Measurements from ENCODE around the gene PDHB. TPM values are rescaled to one million over a fixed set of nuclear protein-coding genes. Genes with fewer than 3 reads are reported as not detected.

PDHB gene
- total and polyA plus RNA-seq, 2 of the 13 experiments (the other 11 are each of a cell fraction or from before 2014, with no cell fraction given), result 108 to 153 TPM

DNA sequence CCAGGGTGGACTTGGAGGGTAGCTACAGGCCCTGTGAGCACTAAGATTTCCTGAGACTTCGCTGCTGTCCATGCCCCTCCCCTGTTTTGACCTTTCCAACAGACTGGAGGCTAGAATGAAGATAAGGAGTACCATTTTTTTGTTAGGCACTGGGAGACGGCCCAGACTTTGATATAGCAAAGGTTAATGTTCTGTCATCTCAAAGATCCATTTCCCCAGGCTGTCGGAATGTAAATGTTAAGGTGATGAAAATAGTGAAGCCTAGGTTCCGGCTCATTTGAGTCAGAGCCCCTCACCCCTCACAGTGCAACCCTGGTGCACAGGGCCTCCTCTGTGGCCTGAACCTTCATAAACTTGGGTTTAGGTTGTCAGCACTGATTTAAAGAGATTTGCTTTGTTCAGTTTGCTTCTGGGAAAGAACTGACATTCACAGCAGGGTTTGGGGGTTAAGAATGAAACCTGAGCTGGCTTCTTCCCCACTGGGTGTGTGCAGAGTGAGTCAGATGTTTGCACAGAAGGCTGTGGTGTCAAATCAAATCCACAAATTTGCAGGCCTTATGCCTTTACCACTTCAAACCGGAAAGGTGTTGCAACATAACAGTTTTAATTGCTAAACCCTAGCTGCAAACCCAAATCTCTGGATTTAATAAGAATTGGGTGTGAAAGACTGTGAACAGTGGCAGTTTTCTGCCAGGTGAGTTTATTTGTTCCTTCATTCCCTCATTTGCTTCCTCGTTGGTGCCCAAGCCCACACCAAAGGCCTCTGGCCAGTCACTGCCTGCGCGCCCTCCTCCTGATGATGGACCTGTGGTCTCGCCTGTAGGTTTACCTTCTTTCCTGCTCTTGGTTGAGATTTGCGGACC, 37.6 kb upstream of the PDHB start (continued):
- TF ChIP-seq KLF15 (CRISPR knock-in tag; IDR thresholded peaks at IDR 0.05; ENCODE audit: borderline replicate concordance) (no peak), ZNF549 (CRISPR knock-in tag; IDR thresholded peaks at IDR 0.05) (no peak), NCOA2 (CRISPR knock-in tag; IDR thresholded peaks at IDR 0.05) (peak; percentile 92), ZNF468 (CRISPR knock-in tag; IDR thresholded peaks at IDR 0.05) (no peak), GATAD1 (CRISPR knock-in tag; IDR thresholded peaks at IDR 0.05) (peak; percentile 57), ADNP (CRISPR knock-in tag; IDR thresholded peaks at IDR 0.05) (no peak), ELF3 (CRISPR knock-in tag; IDR thresholded peaks at IDR 0.05) (peak; percentile 84), ERF (CRISPR knock-in tag; IDR thresholded peaks at IDR 0.05) (peak; percentile 88), TCF12 (IDR thresholded peaks at IDR 0.05) (no peak), TCF12 (CRISPR knock-in tag; IDR thresholded peaks at IDR 0.05) (peak; percentile 69; the same call in 1 of the 2 replicates)
- TF ChIP-seq, protein P1, sequence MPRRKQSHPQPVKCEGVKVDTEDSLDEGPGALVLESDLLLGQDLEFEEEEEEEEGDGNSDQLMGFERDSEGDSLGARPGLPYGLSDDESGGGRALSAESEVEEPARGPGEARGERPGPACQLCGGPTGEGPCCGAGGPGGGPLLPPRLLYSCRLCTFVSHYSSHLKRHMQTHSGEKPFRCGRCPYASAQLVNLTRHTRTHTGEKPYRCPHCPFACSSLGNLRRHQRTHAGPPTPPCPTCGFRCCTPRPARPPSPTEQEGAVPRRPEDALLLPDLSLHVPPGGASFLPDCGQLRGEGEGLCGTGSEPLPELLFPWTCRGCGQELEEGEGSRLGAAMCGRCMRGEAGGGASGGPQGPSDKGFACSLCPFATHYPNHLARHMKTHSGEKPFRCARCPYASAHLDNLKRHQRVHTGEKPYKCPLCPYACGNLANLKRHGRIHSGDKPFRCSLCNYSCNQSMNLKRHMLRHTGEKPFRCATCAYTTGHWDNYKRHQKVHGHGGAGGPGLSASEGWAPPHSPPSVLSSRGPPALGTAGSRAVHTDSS (CRISPR knock-in tag; conservative IDR thresholded peaks at IDR 0.05), result no peak
- TF ChIP-seq, protein P2, sequence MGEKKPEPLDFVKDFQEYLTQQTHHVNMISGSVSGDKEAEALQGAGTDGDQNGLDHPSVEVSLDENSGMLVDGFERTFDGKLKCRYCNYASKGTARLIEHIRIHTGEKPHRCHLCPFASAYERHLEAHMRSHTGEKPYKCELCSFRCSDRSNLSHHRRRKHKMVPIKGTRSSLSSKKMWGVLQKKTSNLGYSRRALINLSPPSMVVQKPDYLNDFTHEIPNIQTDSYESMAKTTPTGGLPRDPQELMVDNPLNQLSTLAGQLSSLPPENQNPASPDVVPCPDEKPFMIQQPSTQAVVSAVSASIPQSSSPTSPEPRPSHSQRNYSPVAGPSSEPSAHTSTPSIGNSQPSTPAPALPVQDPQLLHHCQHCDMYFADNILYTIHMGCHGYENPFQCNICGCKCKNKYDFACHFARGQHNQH (CRISPR knock-in tag; IDR thresholded peaks at IDR 0.05), result peak; percentile 86
- TF ChIP-seq, protein P3, sequence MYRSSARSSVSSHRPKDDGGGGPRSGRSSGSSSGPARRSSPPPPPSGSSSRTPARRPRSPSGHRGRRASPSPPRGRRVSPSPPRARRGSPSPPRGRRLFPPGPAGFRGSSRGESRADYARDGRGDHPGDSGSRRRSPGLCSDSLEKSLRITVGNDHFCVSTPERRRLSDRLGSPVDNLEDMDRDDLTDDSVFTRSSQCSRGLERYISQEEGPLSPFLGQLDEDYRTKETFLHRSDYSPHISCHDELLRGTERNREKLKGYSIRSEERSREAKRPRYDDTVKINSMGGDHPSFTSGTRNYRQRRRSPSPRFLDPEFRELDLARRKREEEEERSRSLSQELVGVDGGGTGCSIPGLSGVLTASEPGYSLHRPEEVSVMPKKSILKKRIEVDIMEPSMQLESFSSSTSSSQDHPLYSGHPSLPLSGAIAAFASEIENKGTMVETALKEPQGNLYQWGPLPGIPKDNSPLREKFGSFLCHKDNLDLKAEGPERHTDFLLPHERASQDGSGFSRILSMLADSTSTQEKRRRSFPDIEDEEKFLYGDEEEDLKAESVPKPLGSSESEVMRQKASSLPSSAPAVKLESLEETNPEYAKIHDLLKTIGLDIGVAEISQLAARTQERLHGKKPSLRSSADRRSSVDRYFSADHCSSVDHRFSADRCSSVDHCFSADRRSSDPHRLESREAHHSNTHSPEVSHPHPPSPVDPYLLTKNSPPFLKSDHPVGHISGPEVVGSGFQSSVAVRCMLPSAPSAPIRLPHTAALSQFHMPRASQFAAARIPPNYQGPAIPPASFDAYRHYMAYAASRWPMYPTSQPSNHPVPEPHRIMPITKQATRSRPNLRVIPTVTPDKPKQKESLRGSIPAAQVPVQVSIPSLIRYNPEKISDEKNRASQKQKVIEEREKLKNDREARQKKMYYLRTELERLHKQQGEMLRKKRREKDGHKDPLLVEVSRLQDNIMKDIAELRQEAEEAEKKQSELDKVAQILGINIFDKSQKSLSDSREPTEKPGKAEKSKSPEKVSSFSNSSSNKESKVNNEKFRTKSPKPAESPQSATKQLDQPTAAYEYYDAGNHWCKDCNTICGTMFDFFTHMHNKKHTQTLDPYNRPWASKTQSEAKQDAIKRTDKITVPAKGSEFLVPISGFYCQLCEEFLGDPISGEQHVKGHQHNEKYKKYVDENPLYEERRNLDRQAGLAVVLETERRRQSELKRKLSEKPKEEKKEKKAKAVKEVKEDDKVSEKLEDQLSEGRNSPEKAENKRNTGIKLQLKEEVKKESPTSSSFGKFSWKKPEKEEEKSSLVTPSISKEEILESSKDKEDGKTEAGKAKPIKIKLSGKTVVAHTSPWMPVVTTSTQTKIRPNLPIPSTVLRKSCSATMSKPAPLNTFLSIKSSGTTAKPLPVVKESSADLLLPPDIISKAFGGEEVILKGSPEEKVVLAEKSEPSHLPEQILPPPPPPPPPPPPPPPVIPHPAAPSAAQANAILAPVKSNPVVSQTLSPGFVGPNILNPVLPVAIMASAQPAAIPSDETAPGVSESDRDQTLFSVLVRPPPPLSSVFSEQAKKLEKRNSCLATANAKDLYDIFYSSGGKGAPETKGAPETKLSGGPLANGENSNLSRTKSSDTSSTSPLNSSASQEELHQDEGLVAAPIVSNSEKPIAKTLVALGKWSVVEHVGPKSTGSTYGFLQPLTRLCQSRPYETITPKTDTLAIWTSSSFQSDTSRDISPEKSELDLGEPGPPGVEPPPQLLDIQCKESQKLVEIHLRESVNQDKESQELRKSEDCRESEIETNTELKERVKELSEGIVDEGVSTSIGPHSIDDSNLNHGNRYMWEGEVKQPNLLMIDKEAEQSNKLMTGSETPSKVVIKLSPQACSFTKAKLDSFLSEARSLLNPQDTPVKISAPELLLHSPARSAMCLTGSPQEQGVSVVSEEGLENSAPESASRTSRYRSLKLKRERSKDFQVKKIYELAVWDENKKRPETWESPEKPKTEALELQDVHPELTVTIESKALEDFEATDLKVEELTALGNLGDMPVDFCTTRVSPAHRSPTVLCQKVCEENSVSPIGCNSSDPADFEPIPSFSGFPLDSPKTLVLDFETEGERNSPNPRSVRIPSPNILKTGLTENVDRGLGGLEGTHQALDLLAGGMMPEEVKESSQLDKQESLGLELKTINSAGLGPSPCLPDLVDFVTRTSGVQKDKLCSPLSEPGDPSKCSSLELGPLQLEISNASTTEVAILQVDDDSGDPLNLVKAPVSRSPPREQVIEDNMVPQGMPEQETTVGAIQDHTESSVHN (CRISPR knock-in tag; IDR thresholded peaks at IDR 0.05), result no peak
- TF ChIP-seq, protein P4, sequence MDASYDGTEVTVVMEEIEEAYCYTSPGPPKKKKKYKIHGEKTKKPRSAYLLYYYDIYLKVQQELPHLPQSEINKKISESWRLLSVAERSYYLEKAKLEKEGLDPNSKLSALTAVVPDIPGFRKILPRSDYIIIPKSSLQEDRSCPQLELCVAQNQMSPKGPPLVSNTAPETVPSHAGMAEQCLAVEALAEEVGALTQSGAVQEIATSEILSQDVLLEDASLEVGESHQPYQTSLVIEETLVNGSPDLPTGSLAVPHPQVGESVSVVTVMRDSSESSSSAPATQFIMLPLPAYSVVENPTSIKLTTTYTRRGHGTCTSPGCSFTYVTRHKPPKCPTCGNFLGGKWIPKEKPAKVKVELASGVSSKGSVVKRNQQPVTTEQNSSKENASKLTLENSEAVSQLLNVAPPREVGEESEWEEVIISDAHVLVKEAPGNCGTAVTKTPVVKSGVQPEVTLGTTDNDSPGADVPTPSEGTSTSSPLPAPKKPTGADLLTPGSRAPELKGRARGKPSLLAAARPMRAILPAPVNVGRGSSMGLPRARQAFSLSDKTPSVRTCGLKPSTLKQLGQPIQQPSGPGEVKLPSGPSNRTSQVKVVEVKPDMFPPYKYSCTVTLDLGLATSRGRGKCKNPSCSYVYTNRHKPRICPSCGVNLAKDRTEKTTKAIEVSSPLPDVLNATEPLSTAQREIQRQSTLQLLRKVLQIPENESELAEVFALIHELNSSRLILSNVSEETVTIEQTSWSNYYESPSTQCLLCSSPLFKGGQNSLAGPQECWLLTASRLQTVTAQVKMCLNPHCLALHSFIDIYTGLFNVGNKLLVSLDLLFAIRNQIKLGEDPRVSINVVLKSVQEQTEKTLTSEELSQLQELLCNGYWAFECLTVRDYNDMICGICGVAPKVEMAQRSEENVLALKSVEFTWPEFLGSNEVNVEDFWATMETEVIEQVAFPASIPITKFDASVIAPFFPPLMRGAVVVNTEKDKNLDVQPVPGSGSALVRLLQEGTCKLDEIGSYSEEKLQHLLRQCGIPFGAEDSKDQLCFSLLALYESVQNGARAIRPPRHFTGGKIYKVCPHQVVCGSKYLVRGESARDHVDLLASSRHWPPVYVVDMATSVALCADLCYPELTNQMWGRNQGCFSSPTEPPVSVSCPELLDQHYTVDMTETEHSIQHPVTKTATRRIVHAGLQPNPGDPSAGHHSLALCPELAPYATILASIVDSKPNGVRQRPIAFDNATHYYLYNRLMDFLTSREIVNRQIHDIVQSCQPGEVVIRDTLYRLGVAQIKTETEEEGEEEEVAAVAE (CRISPR knock-in tag; IDR thresholded peaks at IDR 0.05; ENCODE audit: borderline replicate concordance), result 0 out of 2 replicates have a peak, but pooled peaks have one; percentile 80

Data from HepG2 (cell line).